GM19023 (cell line): ENCODE results near the gene TFR2.

Experiments used
- ATAC-seq: cut with Tn5 transposase; IDR thresholded peaks from one replicate; pipeline ENCODE4 v1.9.1; 2021; ENCODE audit warnings: mild to moderate bottlenecking, moderate library complexity; ENCODE audit not compliant: unreplicated experiment

Gene TFR2

GRCh38 chr7:100574362-100575205 is 66.8 kb downstream of the TFR2 start:
- ATAC-seq = no peak

- no peak for ATAC-seq
These were observed 67.5 kb downstream of the TFR2 start, which contains the start of gene SAP25 for GRCh38 chr7:100573691-100574361. TSS of gene SAP25 (minus strand) at chr7:100573900. CDS start at chr7:100573742, 158 bp downstream.

GRCh38 chr7:100572949-100573675 is 68.2 kb downstream of the TFR2 start:
- ATAC-seq = no peak

GRCh38 chr7:100572281-100572948 is 68.9 kb downstream of the TFR2 start:
- ATAC-seq = no peak

- no peak for ATAC-seq
These were observed 69.6 kb downstream of the TFR2 start for GRCh38 chr7:100571829-100572116.

GRCh38 chr7:100570954-100571828 is 70.2 kb downstream of the TFR2 start:
- ATAC-seq = no peak
